IMR-90 (cell line): ENCODE measurements around the gene POMGNT1. TPM values are rescaled to one million over a fixed set of nuclear protein-coding genes. Genes with fewer than 3 reads are reported as not detected.

ENCODE experiments used
- ATAC-seq: fragments of 200-7000 bp; cut with Tn5 transposase; 2 replicates; pipeline ENCODE4 v1.9.1; 2020; ENCODE audit warnings: low read depth, mild to moderate bottlenecking, moderate library complexity
- BruUV-seq: library from RNA; stranded (reverse); fragments of 400-500 nt; replicated peaks from 2 replicates; lab custom pipeline; 2021; lab: Mats Ljungman, UMichigan
- CTCF ChIA-PET: fragments of 300-600 bp; formaldehyde crosslinking; extraction: SDS; loops from one replicate; lab custom pipeline; 2021; ENCODE audit warnings: antibody characterized with exemption; lab: Yijun Ruan, JAX
- POLR2A ChIA-PET: fragments of 300-600 bp; sonication (Branson Sonifier 250); formaldehyde crosslinking; loops from one replicate; lab custom pipeline; 2022; ENCODE audit warnings: antibody characterized with exemption; ENCODE audit not compliant: unreplicated experiment; lab: Charles Lee
- DNase-seq: peaks from one replicate; pipeline ENCODE4 v3.0.0; 2013
- H2AFZ ChIP-seq: replicated peaks from 2 replicates; pipeline ENCODE3; 2013; ENCODE audit warnings: low read length, mild to moderate bottlenecking; ENCODE audit not compliant: poor library complexity
- H2AK5ac ChIP-seq: 2 replicates; pipeline ENCODE4 v1.6.1; 2013; ENCODE audit warnings: low read depth, low read length, inconsistent platforms
- H2AK9ac ChIP-seq: replicated peaks from 2 replicates; pipeline ENCODE3; 2013; ENCODE audit warnings: mild to moderate bottlenecking, low read depth, low read length, moderate library complexity; ENCODE audit not compliant: poor library complexity
- H2BK120ac ChIP-seq: 2 replicates; pipeline ENCODE4 v1.6.1; 2013; ENCODE audit warnings: low read depth, low read length, inconsistent platforms
- H2BK15ac ChIP-seq: 3 replicates; pipeline ENCODE4 v1.6.1; 2013; ENCODE audit warnings: low read depth, low read length, inconsistent platforms
- H2BK20ac ChIP-seq: 2 replicates; pipeline ENCODE4 v1.6.1; 2013; ENCODE audit warnings: low read depth, mild to moderate bottlenecking, inconsistent platforms, low read length, moderate library complexity
- H2BK5ac ChIP-seq: 2 replicates; pipeline ENCODE4 v1.6.1; 2013; ENCODE audit warnings: mild to moderate bottlenecking, low read depth, low read length, inconsistent platforms; ENCODE audit not compliant: poor library complexity, severe bottlenecking
- H3K14ac ChIP-seq: replicated peaks from 2 replicates; pipeline ENCODE4 v1.6.1; 2013; ENCODE audit warnings: low read depth, low read length, inconsistent platforms
- H3K18ac ChIP-seq: 2 replicates; pipeline ENCODE4 v1.6.1; 2013; ENCODE audit warnings: low read depth, low read length, control low read depth
- H3K23ac ChIP-seq: 2 replicates; pipeline ENCODE4 v1.6.1; 2013; ENCODE audit warnings: low read depth, low read length, inconsistent platforms
- H3K27ac ChIP-seq: 2 replicates; pipeline ENCODE4 v1.5.1; 2013; ENCODE audit warnings: mild to moderate bottlenecking, control low read depth, low read length; ENCODE audit not compliant: insufficient read depth
- H3K27me3 ChIP-seq: 2 replicates; pipeline ENCODE4 v1.6.1; 2013; ENCODE audit warnings: low read length; ENCODE audit not compliant: control insufficient read depth, insufficient read depth
- H3K36me3 ChIP-seq: 2 replicates; pipeline ENCODE4 v1.6.1; 2013; ENCODE audit warnings: low read length, mixed read lengths; ENCODE audit not compliant: control insufficient read depth, insufficient read depth
- H3K4ac ChIP-seq: 2 replicates; pipeline ENCODE4 v1.6.1; 2013; ENCODE audit warnings: low read depth, low read length, inconsistent platforms
- H3K4me1 ChIP-seq: 2 replicates; pipeline ENCODE4 v1.6.1; 2013; ENCODE audit warnings: low read length, mixed read lengths; ENCODE audit not compliant: control insufficient read depth, insufficient read depth
- H3K4me2 ChIP-seq: 2 replicates; pipeline ENCODE4 v1.6.1; 2013; ENCODE audit warnings: low read depth, mild to moderate bottlenecking, control low read depth, low read length, moderate library complexity
- H3K4me3 ChIP-seq: 2 replicates; pipeline ENCODE4 v1.5.1; 2013; ENCODE audit warnings: low read depth, mild to moderate bottlenecking, control low read depth, low read length, moderate library complexity; ENCODE audit not compliant: insufficient read depth
- H3K56ac ChIP-seq: 2 replicates; pipeline ENCODE4 v1.6.1; 2013; ENCODE audit warnings: low read length, inconsistent platforms; ENCODE audit not compliant: insufficient read depth; ENCODE audit errors: extremely low read depth
- H3K79me1 ChIP-seq, 2 experiments: 2 replicates each; pipeline ENCODE4 v1.6.1; 2013; ENCODE audit warnings: low read length in 2 of 2, inconsistent platforms in 1 of 2, low read depth in 1 of 2
- H3K9ac ChIP-seq: 2 replicates; pipeline ENCODE4 v1.6.1; 2013; ENCODE audit warnings: low read depth, low read length, control low read depth
- H3K9me1 ChIP-seq: 2 replicates; pipeline ENCODE4 v1.6.1; 2013; ENCODE audit warnings: low read length, inconsistent platforms; ENCODE audit not compliant: insufficient read depth
- H3K9me3 ChIP-seq: 2 replicates; pipeline ENCODE4 v1.6.1; 2013; ENCODE audit warnings: low read length; ENCODE audit not compliant: control insufficient read depth, insufficient read depth
- H4K20me1 ChIP-seq: 2 replicates; pipeline ENCODE4 v1.6.1; 2013; ENCODE audit warnings: low read length, inconsistent platforms; ENCODE audit not compliant: insufficient read depth
- H4K5ac ChIP-seq: 2 replicates; pipeline ENCODE4 v1.6.1; 2013; ENCODE audit warnings: mild to moderate bottlenecking, low read depth, low read length, control low read depth
- H4K8ac ChIP-seq, 2 experiments: 2 replicates each; pipeline ENCODE4 v1.6.1; 2013; ENCODE audit warnings: low read depth in 2 of 2, low read length in 2 of 2, control low read depth in 1 of 2, inconsistent platforms in 1 of 2
- H4K91ac ChIP-seq: 2 replicates; pipeline ENCODE4 v1.6.1; 2013; ENCODE audit warnings: low read depth, low read length, inconsistent platforms; ENCODE audit not compliant: insufficient read depth
- BHLHE40 ChIP-seq: fragments of 150-350 bp; IDR thresholded peaks from 2 replicates; pipeline ENCODE4 v1.6.1; 2016; ENCODE audit warnings: mild to moderate bottlenecking, low read depth, low read length
- ELK1 ChIP-seq: fragments of 150-350 bp; IDR thresholded peaks from 2 replicates; pipeline ENCODE4 v1.6.1; 2016; ENCODE audit warnings: low read depth, mild to moderate bottlenecking, low read length, moderate library complexity, borderline replicate concordance
- RAD21 ChIP-seq: IDR thresholded peaks from 2 replicates; pipeline ENCODE4 v1.6.1; 2012; ENCODE audit warnings: low read length, improper control_type of control experiment
- SMC3 ChIP-seq: fragments of 150-350 bp; IDR thresholded peaks from 2 replicates; pipeline ENCODE4 v1.6.1; 2016; ENCODE audit warnings: low read depth, mild to moderate bottlenecking, antibody characterized with exemption, low read length, moderate library complexity
- WGBS, 2 experiments: methylation state at CpG; one replicate each; pipeline versions ENCODE4 v1.1.5 to v1.1.7; 2013; ENCODE audit warnings: missing lambda C conversion rate in 2 of 2; ENCODE audit not compliant: insufficient read length in 1 of 2; ENCODE audit errors: extremely low coverage in 2 of 2; 5-methylcytosine and 5-hydroxymethylcytosine counted together
- dilution Hi-C: fragments of 300-500 bp; cut with HindIII; formaldehyde crosslinking; loops from one replicate; pipeline ENCODE4 v1.14.3; 2018; ENCODE audit warnings: low sequenced_read_pairs; ENCODE audit not compliant: unreplicated experiment
- in situ Hi-C: fragments of 300-500 bp; cut with MboI; formaldehyde crosslinking; loops from 3 replicates; pipeline ENCODE4 v1.14.3; 2019; ENCODE audit warnings: low sequenced_read_pairs, inconsistent platforms, mixed read lengths
- intact Hi-C: fragments of 100-400 bp; cut with micrococcal nuclease; formaldehyde crosslinking; loops from 2 replicates; pipeline ENCODE4 v1.10.0; 2022
- polyA plus RNA-seq, 3 experiments: library from polyadenylated mRNA; depleted of rRNA; stranded (reverse); fragments of >200 nt; gene quantifications; 2 replicates each; pipeline ENCODE4 v1.2.3, GENCODE V29; 2012; ENCODE audit warnings: low replicate concordance in 1 of 3
- total RNA-seq: library from RNA; depleted of rRNA; stranded (reverse); fragments of >200 nt; gene quantifications from 2 replicates; pipeline ENCODE4 v1.2.3, GENCODE V29; 2012

Gene POMGNT1
- total and polyA plus RNA-seq, 2 of the 4 experiments (the other 2 are of a cell fraction), result 54.8 to 65.3 TPM

- BruUV-seq, result no TSS peak
- in situ Hi-C loops (no loop called here), dilution Hi-C loops (no loop called here), intact Hi-C loops (no loop called here)
- H2BK5ac ChIP-seq, result no peak overlapping the region
- H3K27me3 ChIP-seq, result no peaks in the 10 kb centered on the region
- H3K9me3 ChIP-seq, result no peaks in the 10 kb centered on the region
- no peak overlapping the region for H3K9ac ChIP-seq
- H4K5ac ChIP-seq, result no peak overlapping the region
- H3K56ac ChIP-seq, result no peak overlapping the region
- no peak overlapping the region for H4K8ac ChIP-seq
- DNase-seq (no peak), ATAC-seq (no peak)
- TF ChIP-seq SMC3 (no peak), ELK1 (no peak), RAD21 (no peak), BHLHE40 (no peak)
- H2AFZ ChIP-seq, result no peak overlapping the region
- no peak overlapping the region for H3K14ac ChIP-seq
- no peaks in the 10 kb centered on the region; a peak in 1 of 4 replicates for H3K79me1 ChIP-seq
- H2BK20ac ChIP-seq, result no peak overlapping the region
- H3K36me3 ChIP-seq, result peaks cover 2% of the 10 kb centered on the region; the same call in 1 of the 2 replicates
- no peak overlapping the region for H3K23ac ChIP-seq
- no peak overlapping the region for H2AK5ac ChIP-seq
- H3K4me3 ChIP-seq, result no peak overlapping the region
- no CpG with 5 or more reads among the region's 3 CpGs for WGBS, 2 experiments
- H3K9me1 ChIP-seq, result 0 out of 2 replicates have a peak, but pooled peaks cover 6% of the 10 kb centered on the region
- no peak overlapping the region for H2AK9ac ChIP-seq
- H3K18ac ChIP-seq, result no peak overlapping the region
- H4K91ac ChIP-seq, result no peak overlapping the region
- POLR2A ChIA-PET, result no interaction called here
- CTCF ChIA-PET, result no interaction called here
- no peak overlapping the region for H3K4me2 ChIP-seq
- H2BK120ac ChIP-seq, result no peak overlapping the region
- no peak overlapping the region for H3K4ac ChIP-seq
- no peaks in the 10 kb centered on the region for H4K20me1 ChIP-seq
- H3K27ac ChIP-seq, result no peak overlapping the region
- peaks cover 2% of the 10 kb centered on the region; the same call in 1 of the 2 replicates for H3K4me1 ChIP-seq
- no peak overlapping the region for H2BK15ac ChIP-seq
These were observed 22.6 kb upstream of the POMGNT1 start for GRCh38 chr1:46220808-46221207.
